Liver (tissue), 3 donors: ENCODE measurements around the gene EYA4.

Experiments
- ATF3 ChIP-seq: IDR thresholded peaks from 2 replicates; pipeline ENCODE4 v1.6.1; 2016; ENCODE audit warnings: antibody characterized with exemption
- CTCF ChIP-seq: fragments of 150-350 bp; IDR thresholded peaks from 2 replicates; pipeline ENCODE4 v1.5.1; 2017; ENCODE audit warnings: improper control_type of control experiment, low read depth, low read length; ENCODE audit not compliant: missing input control
- EGR1 ChIP-seq, 2 donors: IDR thresholded peaks; 2 replicates each; pipeline ENCODE4 v1.6.1; 2016 to 2018; ENCODE audit warnings: antibody characterized with exemption in 2 of 2, low read depth in 2 of 2
- MAX ChIP-seq: IDR thresholded peaks from 2 replicates; pipeline ENCODE4 v1.6.1; 2016; ENCODE audit warnings: antibody characterized with exemption
- TAF1 ChIP-seq: conservative IDR thresholded peaks from 2 replicates; pipeline ENCODE4 v1.6.1; 2016; ENCODE audit warnings: antibody characterized with exemption, mild to moderate bottlenecking
- YY1 ChIP-seq: IDR thresholded peaks from 2 replicates; pipeline ENCODE4 v1.6.1; 2016; ENCODE audit warnings: antibody characterized with exemption, mild to moderate bottlenecking
- donor health status: healthy.
- donor health status: healthy.

- no peak for TF ChIP-seq MAX
- TF ChIP-seq CTCF = no peak
- no peak for TF ChIP-seq YY1
- no peak for TF ChIP-seq EGR1 (IDR thresholded peaks at IDR 0.05; ENCODE audit: low read depth in 2 of 2)
- TF ChIP-seq TAF1 = no peak
- TF ChIP-seq ATF3 = no peak
Observed at GRCh38 chr6:133380723-133381122, 139.6 kb downstream of the EYA4 start.
